Small intestine (tissue), 7 donors: ENCODE measurements around the gene FAM83D. TPM values are rescaled to one million over a fixed set of nuclear protein-coding genes. Genes with fewer than 3 reads are reported as not detected.

Source experiments
- DNase-seq, 2 donors: peaks; one replicate each; pipeline versions ENCODE4 v3.0.0 to v3.0.0-alpha.2; 2013
- FAIRE-seq: peaks from 2 replicates; lab custom pipeline; 2012; peaks lifted over from hg19 to GRCh38; lab: Jason Lieb, UNC
- H3K27ac ChIP-seq, 3 donors: one replicate each; pipeline ENCODE4 v1.5.1; 2013; ENCODE audit warnings: low read length in 2 of 3, mild to moderate bottlenecking in 2 of 3, control low read depth in 1 of 3, inconsistent platforms in 1 of 3, low read depth in 1 of 3, moderate library complexity in 1 of 3
- H3K27me3 ChIP-seq, 3 donors: one replicate each; pipeline ENCODE4 v1.6.1; 2013; ENCODE audit warnings: low read length in 3 of 3, inconsistent platforms in 1 of 3; ENCODE audit not compliant: control insufficient read depth in 3 of 3, insufficient read depth in 3 of 3
- H3K36me3 ChIP-seq, 3 donors: one replicate each; pipeline ENCODE4 v1.6.1; 2013; ENCODE audit warnings: low read length in 3 of 3, inconsistent platforms in 1 of 3, low read depth in 1 of 3, mild to moderate bottlenecking in 1 of 3, moderate library complexity in 1 of 3; ENCODE audit not compliant: control insufficient read depth in 3 of 3, insufficient read depth in 2 of 3
- H3K4me1 ChIP-seq, 3 donors: one replicate each; pipeline ENCODE4 v1.6.1; 2013; ENCODE audit warnings: low read length in 2 of 3, inconsistent platforms in 1 of 3, low read depth in 1 of 3, mild to moderate bottlenecking in 1 of 3, moderate library complexity in 1 of 3; ENCODE audit not compliant: control insufficient read depth in 3 of 3, insufficient read depth in 2 of 3
- H3K4me3 ChIP-seq, 3 donors: one replicate each; pipeline ENCODE4 v1.5.1; 2013; ENCODE audit warnings: low read length in 3 of 3, control low read depth in 1 of 3, inconsistent platforms in 1 of 3, low read depth in 1 of 3, mild to moderate bottlenecking in 1 of 3, moderate library complexity in 1 of 3
- H3K9me3 ChIP-seq, 2 donors: one replicate each; pipeline ENCODE4 v1.6.1; 2013; ENCODE audit warnings: low read depth in 1 of 2, low read length in 1 of 2; ENCODE audit not compliant: control insufficient read depth in 2 of 2, insufficient read depth in 1 of 2
- WGBS, 3 donors: extraction: QIAGEN DNeasy Blood & Tissue Kit; methylation state at CpG; one replicate each; pipeline ENCODE4 v1.1.7; 2013; 5-methylcytosine and 5-hydroxymethylcytosine counted together
- polyA plus RNA-seq, 4 donors: library from polyadenylated mRNA; stranded (reverse) in 3 of 4; unstranded in 1 of 4; fragments of 200-250 nt in 3 of 4; fragments of 120-200 nt in 1 of 4; gene quantifications; one replicate each; pipeline versions ENCODE4 v1.2.1 to v1.2.3, GENCODE V29; 2013
- donor health status: healthy with polysubstance abuse.
- donor health status: control.
- donor health status: control.
- donor health status: Bipolar disorder and iron deficiency.
- donor health status: healthy.

Gene FAM83D
- polyA plus RNA-seq, 4 donors, result 1.1 to 11.6 (median 4.5) TPM

DNA sequence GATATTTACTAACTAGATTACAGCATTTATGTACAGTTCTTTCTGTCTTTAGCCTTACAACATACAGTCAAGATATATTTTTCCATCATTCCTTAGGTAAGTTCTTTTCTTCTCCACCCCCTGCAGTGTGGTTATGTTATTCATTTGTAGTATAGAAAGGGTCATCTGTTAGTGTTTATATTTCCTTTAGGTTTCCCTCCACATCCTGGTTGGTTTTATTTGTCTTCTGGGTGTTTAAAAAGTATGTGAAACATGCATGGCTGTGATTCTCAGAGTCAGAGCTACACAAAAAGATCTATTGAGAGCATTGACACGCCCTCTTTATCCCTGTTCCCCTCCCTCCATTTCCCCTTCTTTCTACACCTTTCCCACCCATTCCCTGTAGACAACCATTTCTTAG, 56.1 kb downstream of the FAM83D start:
- peaks cover 0 to 5% (median 4%) of the 10 kb centered on the region in 3 donors for H3K4me1 ChIP-seq
- H3K36me3 ChIP-seq, result peaks cover 0 to 4% (median 1%) of the 10 kb centered on the region in 3 donors
- DNase-seq, result no peak
- FAIRE-seq, result no peak
- H3K27me3 ChIP-seq, result no peaks in the 10 kb centered on the region
- H3K27ac ChIP-seq, result no peak overlapping the region
- no peak overlapping the region for H3K4me3 ChIP-seq
- no peaks in the 10 kb centered on the region for H3K9me3 ChIP-seq
- WGBS, 3 donors, result 88 to 92% (median 89%) methylated on average over 1 of the region's 1 CpG

DNA sequence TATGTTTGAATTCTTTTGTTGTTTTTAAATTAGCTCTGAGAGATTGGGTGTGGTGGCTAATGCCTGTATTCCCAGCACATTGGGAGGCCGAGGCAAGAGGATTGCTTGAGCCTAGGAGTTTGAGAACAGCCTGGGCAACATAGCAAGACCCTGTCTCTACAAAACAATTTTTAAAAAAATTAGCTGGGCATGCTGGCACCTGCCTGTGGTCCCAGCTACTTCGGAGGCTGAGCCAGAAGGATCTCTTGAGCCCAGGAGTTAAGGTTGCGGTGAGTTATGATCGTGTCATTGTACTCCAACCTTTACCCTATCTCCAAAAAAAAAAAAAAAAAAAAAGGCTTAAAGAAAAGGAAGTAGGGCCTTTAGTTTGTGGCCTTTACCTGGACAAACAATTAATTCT, 58.8 kb downstream of the FAM83D start:
- no peaks in the 10 kb centered on the region for H3K9me3 ChIP-seq
- DNase-seq (peak in 1 of 2 donors; percentile 76), FAIRE-seq (no peak)
- WGBS, 3 donors, result 32 to 64% (median 63%) methylated on average over 4 of the region's 4 CpGs
- H3K27ac ChIP-seq, result peak overlapping the region in 2 of 3 donors; percentile 48 to 68
- no peaks in the 10 kb centered on the region for H3K27me3 ChIP-seq
- H3K4me1 ChIP-seq, result peaks cover 0 to 7% (median 5%) of the 10 kb centered on the region in 3 donors
- no peak overlapping the region for H3K4me3 ChIP-seq
- peaks cover 1 to 9% (median 2%) of the 10 kb centered on the region in 3 donors for H3K36me3 ChIP-seq

DNA sequence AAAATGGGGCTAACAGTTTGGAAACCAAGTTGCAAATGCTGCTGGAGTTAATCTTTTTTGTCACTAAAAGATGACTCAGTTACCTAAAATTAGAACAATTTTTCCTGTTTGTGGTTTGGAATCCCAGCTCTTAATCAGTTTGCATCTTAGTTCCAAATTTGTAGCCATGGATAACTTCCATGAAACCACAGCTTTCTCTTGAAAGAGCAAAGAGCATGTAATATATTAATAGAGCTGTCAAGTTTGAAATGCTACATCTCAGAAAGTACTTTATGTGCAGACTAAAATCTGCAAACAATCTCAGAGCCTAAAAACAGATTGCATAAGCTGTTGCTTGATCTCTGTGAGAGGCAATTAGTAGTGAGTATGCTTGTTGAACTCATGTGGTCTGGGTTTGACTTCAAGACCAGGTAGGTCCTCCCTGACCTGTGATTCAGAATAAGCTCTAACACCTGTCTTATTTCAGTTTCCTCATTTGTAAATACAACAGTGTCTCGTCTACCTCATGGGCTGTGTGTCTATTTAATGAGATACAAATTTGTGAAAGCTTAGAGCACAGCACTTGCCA, 59.5 kb downstream of the FAM83D start:
- H3K4me1 ChIP-seq, result peaks cover 0 to 7% (median 5%) of the 10 kb centered on the region in 3 donors
- peak; percentile 13 to 76 for DNase-seq
- no peak overlapping the region for H3K4me3 ChIP-seq
- WGBS, 3 donors, result 43 to 49% (median 43%) methylated on average over 1 of the region's 1 CpG
- no peaks in the 10 kb centered on the region for H3K9me3 ChIP-seq
- H3K36me3 ChIP-seq, result peaks cover 1 to 9% (median 2%) of the 10 kb centered on the region in 3 donors
- no peak for FAIRE-seq
- peak overlapping the region in 2 of 3 donors; percentile 39 to 64 for H3K27ac ChIP-seq
- H3K27me3 ChIP-seq, result no peaks in the 10 kb centered on the region

DNA sequence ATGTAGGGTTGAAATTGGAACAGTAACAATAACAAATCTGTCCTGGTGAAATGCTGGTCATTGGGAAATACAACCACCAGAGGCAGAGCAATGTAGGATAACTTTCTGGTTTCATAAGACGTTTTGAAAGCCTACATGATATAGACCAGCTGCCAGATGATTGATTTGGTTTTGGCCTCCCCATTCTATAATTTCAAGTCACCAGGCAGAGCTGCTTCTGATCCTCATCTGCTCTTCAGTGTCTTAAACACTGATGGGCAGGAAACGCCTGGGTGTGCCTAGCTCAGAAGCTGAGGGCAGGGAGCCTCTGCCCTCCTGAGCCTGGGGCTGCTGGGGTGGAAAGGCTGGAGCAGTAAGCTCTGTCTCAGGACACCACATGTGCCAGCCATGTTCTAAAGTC, 60.4 kb downstream of the FAM83D start:
- peaks cover 0 to 9% (median 2%) of the 10 kb centered on the region in 3 donors for H3K36me3 ChIP-seq
- H3K4me3 ChIP-seq, result no peak overlapping the region
- no peaks in the 10 kb centered on the region for H3K27me3 ChIP-seq
- no peaks in the 10 kb centered on the region for H3K9me3 ChIP-seq
- peaks cover 0 to 7% (median 5%) of the 10 kb centered on the region in 3 donors for H3K4me1 ChIP-seq
- no peak for FAIRE-seq
- 75 to 89% (median 84%) methylated on average over 2 of the region's 2 CpGs for WGBS, 3 donors
- no peak for DNase-seq
- H3K27ac ChIP-seq, result peak overlapping the region in 2 of 3 donors; percentile 59 to 64

DNA sequence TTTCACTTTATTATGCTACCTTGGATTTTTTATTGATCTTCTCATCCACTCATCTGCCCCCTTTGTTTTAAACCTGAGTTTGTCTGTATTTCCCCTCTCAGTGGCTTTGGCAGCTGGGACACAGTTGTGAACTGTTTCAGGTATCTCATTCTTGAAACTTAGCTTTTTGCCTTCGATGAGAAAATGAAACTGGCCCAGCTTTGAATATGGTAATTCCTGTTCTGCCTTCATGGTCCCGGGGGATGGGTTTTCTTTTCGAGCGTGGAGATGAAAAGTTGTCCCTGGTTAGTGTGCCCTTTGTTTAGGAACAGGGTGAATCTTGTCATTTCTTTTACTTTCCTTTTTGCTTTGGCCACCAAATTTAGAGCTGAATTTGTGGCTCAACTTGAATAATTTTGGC, 61.6 kb downstream of the FAM83D start:
- WGBS, 3 donors, result 70 to 83% (median 71%) methylated on average over 4 of the region's 4 CpGs
- Histone ChIP-seq H3K9me3 (no peaks in the 10 kb centered on the region), H3K27ac (no peak overlapping the region), H3K4me3 (no peak overlapping the region), H3K4me1 (peaks cover 0 to 7% (median 5%) of the 10 kb centered on the region in 3 donors), H3K36me3 (peaks cover 0 to 9% (median 2%) of the 10 kb centered on the region in 3 donors), H3K27me3 (no peaks in the 10 kb centered on the region)
- FAIRE-seq, result no peak
- DNase-seq, result no peak

DNA sequence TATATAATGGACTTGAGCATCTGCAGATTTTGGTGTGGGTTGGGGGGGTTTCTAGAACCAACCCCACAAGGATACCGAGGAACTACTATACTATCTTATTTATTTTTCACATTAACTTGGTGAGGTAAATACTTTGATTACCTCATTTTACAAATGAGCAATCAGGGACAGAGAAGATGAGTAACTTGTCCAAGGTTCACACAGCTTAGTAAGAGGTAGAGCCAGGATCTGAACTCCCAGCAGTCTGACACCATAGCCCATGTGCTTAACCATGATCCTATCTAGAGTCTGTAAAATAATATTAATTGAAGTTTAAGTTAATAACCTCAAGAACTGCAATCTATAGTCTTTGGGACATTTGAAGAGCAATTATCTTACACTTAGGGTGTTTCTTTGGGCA, 64.5 kb downstream of the FAM83D start:
- H3K27me3 ChIP-seq, result no peaks in the 10 kb centered on the region
- peaks cover 0 to 16% (median 2%) of the 10 kb centered on the region in 3 donors for H3K36me3 ChIP-seq
- FAIRE-seq (no peak), DNase-seq (peak in 1 of 2 donors; percentile 62)
- H3K4me1 ChIP-seq, result peaks cover 0 to 7% (median 3%) of the 10 kb centered on the region in 3 donors
- no peak overlapping the region for H3K4me3 ChIP-seq
- WGBS, 3 donors, result 45 to 79% (median 46%) methylated on average over 1 of the region's 1 CpG
- H3K27ac ChIP-seq, result no peak overlapping the region
- no peaks in the 10 kb centered on the region for H3K9me3 ChIP-seq

DNA sequence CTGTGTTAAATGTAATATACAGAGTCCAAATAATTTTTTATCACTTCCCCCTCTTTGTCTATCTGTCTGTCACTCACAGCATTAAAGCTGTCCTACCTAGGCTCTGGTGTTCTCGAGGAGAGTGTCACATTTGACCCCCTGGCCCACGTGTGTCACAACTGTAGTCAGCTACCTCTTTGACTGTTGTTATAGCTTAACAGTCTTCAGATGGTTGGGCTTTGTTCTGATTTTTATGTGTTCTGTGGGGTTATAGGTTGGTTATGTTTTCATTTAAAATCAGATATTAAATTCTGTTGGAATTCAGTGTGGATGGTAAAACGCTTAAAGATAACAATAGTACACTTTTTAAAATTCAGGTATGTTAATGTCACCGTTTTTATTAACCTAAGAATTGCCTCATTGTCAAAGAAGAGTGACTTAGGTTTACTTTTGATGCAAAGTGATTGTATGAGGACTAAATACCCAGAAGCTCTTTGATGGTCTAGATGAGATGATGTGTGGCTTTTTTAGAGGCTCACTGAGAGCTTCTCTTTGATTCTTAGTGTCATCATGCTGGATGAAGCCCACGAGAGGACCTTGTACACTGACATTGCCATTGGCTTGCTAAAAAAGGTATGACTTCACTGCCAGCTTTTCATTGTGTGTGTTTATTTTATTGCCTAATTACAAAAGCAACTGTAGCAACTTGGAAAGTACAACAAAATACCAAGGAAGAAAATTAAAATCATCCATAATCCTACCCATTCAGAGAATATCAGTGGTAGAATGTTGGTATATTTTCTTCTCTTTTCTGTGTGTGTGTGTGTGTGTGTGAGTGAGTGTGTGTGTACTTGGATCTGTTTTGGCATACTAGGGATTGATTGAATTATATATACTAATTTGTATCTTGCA, 65.8 kb downstream of the FAM83D start:
- no peak for FAIRE-seq
- WGBS, 3 donors, result 71 to 81% (median 75%) methylated on average over 5 of the region's 5 CpGs
- Histone ChIP-seq H3K9me3 (no peaks in the 10 kb centered on the region), H3K27me3 (no peaks in the 10 kb centered on the region), H3K4me3 (no peak overlapping the region), H3K36me3 (peaks cover 0 to 18% (median 2%) of the 10 kb centered on the region in 3 donors), H3K4me1 (peaks cover 0 to 2% (median 0%) of the 10 kb centered on the region in 3 donors), H3K27ac (no peak overlapping the region)
- no peak for DNase-seq

DNA sequence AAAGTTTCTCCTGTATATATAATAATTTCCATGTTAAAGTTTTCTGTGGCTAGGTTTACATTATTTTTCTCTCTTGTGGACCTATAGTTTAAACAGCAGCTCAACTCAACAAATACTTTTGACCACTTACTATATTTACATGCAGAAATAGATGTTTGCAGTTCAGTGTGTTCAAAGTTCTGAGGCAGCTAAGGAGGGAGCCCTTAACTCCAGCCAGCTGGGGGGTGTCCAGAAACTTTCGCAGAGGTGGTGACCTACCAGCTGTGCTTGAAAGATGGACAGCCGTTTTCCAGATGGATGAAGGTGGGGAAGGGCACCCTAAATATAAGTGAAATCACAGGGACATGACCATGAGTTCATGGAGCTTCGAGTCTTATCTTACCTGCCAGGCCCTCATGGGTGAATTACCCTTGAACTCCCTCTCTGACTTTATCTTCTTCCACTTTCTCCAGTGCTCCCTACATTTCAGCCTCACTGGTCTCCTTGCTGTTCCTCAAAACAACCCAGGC, 69.4 kb downstream of the FAM83D start:
- Histone ChIP-seq H3K4me1 (no peaks in the 10 kb centered on the region), H3K4me3 (no peak overlapping the region), H3K27ac (no peak overlapping the region), H3K27me3 (no peaks in the 10 kb centered on the region), H3K9me3 (no peaks in the 10 kb centered on the region), H3K36me3 (peaks cover 3 to 29% (median 5%) of the 10 kb centered on the region in 3 donors)
- FAIRE-seq (no peak), DNase-seq (no peak)
- WGBS, 3 donors, result 65 to 79% (median 75%) methylated on average over 3 of the region's 3 CpGs
